ENCODE results near the gene CD300LD.
"Not testable (repeated sequence)": the region's sequence is repeated elsewhere in the genome, so short reads cannot be mapped to it uniquely, and the experiment has no call there.

The CD300LD gene

DNA sequence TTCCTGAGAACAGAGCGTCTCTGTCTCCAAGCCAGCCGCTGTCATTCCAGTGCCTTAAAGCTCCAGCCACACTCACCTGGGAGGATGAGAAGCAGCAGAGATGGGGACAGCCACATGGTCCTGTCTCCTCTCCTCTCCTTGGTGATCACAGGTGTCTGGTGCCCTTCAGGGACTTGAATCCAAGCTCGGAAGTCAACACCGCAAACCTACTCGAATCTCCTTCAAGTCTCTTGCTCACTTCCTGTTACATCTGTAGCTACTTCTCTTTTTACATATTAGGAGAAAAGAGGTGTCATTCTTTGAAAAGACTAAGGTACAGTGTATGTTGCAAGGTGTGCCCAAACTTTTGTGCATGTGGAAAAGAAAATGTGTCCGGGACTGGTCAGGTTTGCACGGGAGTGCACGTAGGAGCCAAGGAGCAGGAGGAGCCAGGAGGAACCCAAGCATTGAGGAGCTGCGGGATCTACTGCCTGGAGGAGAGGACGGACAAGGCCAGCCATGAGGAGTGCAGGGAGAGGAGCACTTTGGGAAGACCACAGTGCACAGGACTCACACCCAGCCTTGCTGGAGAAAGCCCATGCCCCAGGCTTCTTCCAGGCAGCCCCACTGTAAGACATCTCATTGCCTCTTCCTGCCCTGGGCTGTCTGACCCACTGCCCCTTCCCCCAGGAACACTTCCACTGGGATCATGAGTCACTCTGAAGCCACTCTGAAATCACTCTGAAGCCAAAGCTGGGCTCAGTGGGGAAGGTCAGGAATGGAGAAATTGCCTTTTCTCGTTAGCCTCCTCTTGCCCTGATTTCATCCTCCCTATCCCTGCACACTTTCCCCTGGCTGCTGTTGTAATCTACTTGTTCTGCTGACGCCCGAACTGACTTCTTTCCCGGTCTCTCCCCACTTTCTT is at the start of gene CD300LD:
TSS of gene CD300LD (minus strand) at position 197 of the 904 bp plus-strand sequence. CDS start at position 116, 81 bp downstream.
- no peak for DNase-seq

DNA sequence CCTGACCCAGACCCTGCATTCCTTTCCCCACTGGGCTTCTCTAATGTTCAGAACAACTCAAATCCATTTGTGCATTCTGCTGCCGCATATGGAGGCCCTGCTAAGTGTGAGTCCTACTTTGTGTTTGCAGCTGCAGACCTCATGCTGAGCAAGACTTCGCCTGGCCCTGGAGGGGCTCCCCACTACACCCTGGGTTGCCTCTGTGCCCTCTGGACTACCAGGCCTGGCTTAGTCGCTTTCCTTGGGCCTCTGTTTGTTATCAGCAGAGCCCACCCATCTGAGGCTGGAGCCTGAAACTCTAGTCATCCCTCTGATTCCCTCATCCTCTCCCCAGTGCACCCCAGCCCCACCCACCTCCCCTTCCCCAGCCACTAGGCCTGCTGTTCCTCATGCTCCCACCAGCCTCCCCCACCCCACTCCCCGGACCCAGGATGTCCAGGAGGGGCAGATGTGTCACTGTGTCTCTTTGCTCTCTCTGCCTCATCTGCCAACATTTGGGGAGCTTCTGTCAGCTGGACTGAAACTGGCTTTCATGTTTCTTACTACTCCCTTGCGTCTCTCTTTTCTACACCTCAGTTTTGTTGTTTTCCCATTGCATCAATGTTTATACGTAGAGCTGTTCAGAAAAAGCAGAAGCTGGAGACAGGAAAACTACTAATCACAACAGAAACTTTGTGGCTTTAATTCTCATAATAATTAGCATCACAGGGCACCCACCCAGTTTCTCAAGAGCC is 49.3 kb upstream of the CD300LD start:
- DNase-seq = no peak

DNA sequence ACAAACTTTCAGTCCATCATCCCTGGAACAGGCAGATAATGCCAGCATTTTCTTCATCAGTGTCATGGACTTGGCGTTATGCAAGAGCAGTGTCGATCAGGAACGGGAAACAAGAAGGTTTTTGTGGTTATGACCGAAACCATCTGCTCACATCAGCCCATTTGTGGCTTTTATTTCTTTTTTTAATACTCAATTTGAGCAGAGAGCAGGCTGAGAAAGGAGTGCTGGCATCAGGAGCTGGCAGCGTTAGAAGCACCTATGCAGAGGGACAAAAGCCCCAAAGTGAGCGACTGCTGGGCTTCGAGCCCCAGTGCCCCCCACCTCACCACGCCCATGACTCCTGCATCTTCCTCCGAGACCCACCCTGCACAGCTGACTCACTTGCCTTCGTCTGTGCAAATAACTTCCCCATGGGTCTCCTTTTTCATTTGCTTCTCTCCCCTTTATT is 47.6 kb upstream of the CD300LD start:
- DNase-seq = no peak

DNA sequence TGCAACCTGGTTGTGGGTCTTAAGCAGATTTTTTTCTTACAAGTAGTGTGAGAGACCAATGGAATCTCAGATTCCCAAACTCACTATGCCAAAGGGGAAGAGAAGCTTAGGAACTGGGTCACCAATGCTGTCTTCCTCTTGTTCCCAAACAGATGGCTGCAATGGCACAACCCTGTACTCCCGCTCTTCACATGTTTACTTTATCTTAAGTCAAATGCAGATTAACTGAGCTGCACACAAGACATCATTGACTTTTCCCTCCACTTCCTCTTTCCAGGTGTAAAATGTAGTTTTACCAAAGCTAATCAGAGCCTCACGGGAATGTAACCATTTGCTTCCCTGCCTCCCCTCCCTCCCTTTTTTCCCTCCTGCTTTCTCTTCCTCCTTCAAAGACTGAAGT is 45.8 kb upstream of the CD300LD start:
- no peak for DNase-seq

DNA sequence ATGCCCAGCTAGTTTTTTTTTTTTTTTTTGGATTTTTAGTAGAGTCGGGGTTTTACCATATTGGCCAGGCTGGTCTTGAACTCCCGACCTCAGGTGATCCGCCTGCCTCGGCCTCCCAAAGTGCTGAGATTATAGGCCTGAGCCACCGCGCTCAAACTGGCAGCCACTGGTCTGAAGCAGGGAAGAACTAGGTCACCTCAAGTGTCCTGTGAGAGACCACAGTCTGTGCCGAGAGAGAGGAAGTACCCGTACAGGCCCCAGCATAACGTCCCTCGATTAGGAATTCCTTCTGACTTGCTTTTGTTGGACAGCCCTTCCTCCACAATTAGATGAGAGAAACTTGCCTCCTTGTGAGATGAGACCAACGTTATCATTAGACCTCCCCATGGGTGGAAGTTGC is 45.2 kb upstream of the CD300LD start:
- DNase-seq = no peak

DNA sequence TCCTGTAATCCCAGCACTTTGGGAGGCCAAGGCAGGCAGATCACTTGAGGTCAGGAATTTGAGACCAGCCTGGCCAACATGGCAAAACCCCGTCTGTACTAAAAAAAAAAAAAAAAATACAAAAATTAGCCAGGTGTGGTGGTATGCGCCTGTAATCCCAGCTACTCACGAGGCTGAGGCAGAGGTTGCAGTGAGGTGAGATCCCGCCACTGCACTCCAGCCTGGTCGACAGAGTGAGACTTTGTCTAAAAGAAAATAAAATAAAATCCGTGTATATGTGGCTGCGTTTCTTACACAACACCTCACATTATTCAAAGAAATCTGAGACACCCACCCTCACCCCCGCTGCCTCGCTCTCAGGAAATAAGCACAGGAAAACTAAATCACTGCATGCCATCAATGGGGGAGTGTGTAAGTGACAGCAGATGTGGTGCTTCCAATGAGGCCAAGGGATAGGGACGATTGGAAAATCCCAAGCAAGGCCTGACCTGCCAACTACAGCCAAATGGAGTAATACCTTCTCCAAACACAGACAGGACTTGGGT is 44.5 kb upstream of the CD300LD start:
- not testable (repeated sequence) for DNase-seq

DNA sequence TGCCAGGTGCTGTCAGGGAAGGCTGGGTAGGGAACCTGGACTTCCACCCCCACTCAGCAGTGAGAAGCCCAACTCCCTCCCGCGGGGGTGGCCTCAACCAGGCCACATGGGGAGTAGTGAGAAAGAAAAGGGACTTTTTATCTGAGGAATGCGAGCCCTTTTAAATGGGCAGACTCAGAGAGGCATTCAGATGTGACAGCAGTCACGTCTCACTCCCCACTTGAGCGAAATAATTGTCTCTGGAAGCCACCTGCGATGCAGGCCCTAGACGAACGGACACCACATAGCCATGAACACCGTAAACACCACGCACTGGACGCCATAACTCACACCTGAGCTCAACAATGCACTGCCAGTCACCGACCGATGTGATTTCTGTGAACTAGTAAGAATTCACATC is 43.3 kb upstream of the CD300LD start:
- no peak for DNase-seq

DNA sequence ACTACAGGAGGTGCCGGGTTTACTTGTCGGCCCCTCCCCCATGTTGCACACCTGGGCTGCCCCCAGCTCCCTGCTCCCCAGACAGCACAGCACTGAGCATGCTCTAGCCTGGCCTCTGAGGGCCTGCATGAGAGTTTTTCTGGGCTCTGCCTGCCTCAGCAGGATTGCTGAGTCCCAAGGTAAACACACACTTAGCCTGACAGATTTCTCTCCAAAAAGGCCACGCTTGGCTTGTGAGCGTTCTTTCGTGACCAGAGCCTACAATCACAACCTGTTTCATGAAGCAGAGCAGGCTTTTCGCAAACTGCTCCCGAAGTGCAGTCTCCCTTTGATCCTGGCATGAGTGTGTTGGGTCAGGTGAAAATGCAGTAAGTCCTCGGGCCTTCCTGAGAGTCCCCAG is 41.2 kb upstream of the CD300LD start:
- DNase-seq = no peak

DNA sequence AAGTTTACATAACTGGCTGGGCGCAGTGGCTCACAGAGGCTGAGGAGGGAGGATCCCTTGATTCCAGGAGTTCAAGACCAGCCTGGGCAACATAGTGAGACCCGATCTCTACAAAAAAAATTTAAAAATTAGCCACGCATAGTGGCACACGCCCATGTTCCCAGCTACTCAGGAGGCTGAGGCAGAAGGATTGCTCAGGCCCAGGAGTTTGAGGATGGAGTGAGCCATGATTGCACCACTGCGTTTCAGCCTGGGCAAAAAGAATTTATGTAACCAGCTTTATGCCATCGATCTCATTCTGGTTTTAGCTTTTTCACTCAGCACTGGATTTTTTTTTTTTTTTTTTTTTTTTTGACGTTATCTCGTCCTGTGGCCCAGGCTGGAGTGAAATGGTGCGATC is 40.5 kb upstream of the CD300LD start:
- DNase-seq = no peak

DNA sequence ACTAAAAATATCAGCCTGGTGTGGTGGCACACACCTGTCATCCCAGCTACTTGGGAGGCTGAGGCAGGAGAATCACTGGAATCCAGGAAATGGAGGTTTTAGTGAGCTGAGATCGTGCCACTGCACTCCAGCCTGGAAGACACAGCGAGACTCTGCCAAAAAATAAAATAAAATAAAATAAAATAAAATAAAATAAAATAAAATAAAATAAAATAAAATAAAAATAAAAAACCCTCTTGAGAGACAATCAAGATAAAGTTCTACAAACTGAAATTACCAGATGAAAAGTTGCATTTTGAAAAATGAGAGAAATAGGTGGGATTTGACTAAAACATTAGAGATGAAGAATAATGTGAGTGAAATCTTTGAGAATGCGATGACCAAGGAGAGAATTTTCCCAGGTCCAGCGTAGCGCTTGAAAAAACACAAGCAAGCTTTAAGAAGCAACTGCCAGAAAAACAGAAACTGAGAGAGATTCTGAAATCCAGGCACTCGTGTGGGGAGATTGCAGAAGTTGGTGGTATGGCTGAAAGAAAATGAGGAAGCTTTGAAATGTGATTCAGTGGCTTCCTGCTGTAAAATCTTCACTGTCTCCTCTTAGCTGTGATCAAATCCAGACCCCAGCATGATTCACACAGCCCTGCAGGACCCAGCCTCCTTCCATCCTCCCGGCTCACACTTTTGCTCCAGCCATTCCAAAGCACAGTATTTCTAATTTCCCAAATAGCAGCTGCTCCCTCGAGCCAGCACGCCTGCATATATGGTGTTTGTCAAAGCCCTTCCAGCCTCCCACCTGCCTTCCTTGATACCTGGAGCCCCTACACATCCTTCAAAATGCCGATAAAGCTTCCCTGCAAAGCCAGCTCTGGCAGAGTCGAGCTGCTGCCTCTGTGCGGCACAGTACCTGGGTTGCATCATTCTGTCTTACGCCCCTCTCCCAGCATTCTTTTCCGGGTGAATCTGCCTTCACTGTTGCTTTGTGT is 39.7 kb upstream of the CD300LD start:
- no peak for DNase-seq

DNA sequence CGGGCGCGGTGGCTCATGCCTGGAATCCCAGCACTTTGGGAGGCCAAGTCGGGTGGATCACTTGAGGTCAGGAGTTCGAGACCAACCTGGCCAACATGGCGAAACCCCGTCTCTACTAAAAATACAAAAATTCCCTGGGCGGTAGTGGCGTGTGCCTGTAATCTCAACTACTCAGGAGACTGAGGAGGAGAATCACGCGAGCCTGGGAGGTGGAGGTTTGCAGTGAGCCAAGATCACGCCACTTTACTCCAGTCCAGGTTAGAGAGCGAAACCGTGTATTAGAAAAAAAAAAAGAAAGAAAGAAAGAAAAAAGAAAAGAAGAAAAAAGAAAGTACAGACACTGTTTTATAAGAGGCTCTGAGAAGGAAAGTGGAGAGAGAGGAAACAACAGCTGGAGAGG is 38.2 kb upstream of the CD300LD start:
- DNase-seq = not testable (repeated sequence)

DNA sequence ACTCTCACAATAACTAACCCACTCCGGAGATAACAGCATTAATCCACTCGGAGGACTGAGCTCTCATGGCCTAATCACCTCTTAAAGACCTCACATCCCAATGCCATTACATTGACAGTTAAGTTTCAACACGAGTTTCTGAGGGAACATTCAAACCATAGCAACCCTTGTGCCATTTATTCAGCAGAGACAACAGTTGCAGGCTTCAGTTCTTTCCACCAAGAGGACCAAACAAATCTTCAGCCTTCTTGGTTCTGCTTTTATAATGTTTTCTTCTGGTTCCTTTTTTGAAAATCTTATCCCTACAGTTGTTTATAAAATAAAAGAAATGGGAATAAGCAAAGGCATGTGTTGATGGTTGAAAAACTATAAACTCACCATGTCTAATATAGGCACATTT is 33.6 kb upstream of the CD300LD start:
- DNase-seq = no peak

DNA sequence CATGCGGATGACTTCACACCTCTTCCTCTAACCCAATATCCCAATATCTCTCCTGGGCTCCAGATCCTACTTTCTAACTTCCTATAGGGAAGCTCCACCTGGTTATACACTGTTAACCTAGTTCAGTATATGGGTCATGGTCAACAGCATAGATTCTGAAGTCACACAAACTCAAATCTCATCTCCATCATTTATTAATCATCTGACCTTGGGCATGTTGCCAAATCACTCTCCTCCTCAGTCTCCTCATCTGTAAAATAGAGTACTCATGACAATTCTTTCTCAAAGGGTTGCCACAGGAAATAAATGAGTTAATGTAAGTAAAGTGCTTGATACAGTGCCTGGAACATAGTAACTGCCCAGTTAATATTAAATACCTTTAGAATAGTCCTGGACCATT is 32.0 kb upstream of the CD300LD start:
- no peak for DNase-seq

DNA sequence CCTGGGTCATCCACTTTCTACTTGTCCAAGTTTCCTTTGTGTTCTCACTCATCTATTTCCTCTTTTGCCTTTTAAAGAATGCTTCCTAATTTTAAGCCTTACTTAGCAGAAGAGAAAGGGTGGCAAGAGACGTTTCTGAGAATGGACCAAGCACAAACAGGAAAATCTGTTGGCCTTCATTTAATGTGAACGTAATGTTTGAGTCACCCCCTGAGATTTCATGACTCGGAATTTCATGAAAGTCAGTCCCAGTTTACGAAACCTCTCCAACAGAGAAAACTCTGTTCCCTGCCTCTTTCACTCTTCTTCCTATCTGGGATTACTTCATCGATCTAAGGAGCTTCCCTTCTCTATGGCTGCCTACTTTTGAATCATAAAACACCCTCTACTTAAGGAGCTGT is 31.6 kb upstream of the CD300LD start, which contains the start of gene CD300E:
TSS of gene CD300E (minus strand) at position 46 of the 401 bp plus-strand sequence. CDS start 117 bp downstream, outside the sequence.
- DNase-seq = no peak

DNA sequence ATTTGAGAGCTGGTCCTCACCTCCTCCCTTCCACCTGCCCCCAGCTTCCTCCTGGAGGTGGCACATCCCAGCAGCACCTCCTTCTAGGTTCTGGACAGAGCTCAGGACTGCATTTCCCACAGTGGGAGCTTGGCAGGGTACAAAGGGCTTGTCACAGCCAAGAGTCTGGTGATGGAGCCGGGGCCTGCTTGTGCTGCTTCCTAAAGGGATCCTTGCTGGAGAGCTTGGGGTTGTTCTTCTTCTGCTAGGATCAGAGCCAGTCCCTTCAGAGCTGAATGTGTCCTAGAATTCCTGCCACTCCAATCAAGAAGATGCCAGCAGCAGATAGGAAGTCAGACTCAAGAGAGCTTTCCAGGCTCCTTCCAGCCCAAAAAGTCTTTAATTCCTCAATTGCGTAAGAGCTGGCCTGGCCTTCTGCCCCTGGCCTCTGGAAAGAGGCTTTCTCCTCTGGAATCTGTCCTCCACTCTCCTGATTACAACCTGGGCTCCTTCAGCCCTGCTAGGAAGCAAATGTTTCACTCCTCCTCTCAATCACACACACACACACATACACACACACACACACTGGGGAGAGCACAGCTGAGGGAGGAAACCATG is 27.1 kb upstream of the CD300LD start:
- DNase-seq = no peak

DNA sequence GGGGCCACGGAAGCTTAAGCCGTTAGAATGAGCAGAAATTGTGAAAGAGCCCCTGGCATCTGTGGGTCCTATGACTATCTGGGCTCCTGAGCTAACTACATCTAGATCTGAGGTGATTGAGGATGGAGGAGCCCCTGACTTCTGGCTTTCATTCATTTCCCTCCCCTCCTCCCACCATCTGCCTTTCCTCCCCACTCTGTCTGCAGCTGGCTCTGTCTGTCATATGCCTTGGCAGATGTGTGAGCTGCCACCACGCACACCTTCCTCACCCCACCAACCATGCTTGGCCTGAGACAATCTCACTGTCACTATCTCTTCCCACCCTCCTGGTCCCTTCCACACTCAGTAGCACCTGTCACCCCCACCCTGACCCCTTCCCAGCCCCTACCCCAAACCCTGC is 26.4 kb upstream of the CD300LD start:
- no peak for DNase-seq

DNA sequence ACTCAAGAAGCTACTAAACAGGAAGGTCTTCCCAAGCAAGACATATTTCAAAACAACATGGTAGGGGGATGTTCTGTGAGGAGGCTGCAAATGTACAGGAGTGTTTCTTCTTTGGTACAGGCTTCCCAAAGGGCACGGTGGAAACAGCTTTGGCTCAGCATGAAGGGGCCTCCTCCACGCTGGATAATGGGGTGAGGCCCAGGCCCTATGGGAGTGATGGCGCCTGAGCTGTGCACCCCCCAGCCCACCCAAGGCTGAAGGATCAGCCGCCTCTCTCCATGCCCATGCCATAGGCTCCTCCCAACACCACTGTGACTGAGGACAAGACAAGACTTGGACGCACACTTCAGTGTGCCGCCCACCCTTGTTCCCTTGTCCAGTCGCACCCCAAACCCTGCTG is 24.6 kb upstream of the CD300LD start:
- DNase-seq = no peak

DNA sequence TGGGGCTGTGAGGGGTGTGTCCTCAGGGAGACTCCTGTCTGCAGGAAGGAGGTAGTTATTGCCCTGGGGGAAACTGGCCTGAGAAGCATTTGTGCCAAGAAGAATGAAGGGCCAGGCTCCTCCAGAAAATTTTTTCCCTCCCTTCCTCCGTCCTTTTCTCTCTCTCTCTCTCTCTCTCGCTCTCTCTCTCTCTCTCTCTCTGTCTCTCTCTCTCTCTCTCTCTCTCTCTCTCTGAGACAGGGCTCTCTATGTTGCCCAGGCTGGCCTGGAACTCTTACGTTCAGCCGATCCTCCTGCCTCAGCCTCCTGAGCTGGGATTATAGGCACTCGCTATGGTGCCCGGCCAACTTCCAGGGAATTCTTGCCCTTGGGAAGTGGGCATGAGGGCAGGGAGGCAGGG is 20.0 kb upstream of the CD300LD start:
- no peak for DNase-seq

DNA sequence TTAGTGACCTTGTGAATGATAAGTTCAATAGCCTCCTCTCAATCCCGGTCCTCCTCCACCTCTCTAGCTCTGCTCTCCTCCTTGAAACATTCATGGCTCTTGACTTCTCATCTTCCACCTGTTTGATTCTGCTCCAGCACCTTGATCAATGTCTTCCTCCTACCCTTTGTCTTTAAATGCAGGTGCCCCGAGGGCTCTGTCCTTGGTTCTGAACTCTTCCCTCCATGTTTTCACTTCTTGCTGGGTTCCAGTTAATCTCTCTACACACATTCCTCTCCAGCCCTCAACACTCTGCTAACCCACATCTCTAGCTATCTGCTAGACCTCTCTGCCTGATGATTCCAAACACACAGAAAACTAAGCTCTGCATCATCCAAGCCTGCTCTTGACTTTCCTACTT is 18.0 kb upstream of the CD300LD start:
- DNase-seq = no peak

DNA sequence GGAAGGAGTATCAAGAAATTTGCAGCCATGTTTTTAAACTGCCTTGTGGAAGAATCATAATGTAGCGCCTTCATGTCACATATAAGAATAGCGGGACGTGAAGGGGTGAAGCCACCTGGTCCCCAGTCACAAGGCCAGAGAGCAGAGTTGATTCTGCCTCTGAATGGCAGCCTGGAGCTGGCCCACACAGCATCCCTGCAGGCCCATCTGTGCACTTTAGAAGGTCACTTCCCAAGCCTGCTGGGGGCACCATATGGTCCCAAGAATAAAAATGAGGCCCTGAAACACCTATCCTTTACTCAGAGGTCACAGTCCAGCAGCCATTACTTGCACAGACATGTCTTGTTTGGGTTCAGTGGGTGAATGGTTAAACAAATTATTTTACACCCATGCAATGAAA is 16.4 kb upstream of the CD300LD start:
- DNase-seq = no peak

DNA sequence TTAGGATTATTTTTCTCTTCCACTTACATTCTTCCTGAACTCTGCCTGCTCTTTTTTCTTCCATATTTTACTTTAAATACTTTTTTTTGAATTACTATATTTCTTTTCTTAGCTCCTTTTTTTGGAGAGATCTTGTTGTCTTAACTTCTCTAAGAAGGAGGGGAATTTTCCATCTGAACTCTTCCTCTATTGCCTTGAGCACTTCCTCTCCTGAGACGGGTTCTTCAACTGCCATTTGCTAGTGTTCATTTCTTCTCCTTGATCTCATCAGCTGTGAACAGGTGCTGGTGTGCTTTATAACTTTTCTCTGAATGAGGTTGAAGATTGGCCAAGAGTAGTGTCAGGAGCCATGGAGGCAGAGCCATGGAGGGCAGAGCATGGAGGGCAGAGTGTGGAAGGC is 15.1 kb upstream of the CD300LD start:
- no peak for DNase-seq

DNA sequence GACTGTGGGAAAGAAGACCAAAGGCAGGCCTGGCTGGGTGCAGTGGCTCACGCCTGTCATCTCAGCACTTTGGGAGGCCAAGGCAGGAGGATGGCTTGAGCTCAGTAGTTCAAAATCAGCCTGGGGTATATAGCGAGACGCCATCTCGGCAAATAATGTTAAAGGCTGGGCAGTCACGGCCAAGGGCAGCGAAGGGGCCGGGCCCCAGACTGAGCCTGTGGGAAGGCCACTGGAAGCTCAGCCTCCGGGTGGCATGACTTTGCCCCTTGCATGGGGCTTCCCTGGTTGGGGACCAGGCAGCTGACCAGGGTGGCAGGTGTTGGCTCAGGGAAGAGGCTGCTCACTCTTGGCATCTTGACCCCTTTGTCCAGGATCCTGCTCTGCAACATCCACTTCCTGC is 14.0 kb upstream of the CD300LD start:
- no peak for DNase-seq

All from stimulated activated CD8-positive, alpha-beta memory T cell treated with anti-CD3 and anti-CD28 coated beads, Interleukin-4, amount 100 ng/mL, for 48 hours (primary cell).